ENCODE results near the gene KIF3B. TPM values are rescaled to one million over a fixed set of nuclear protein-coding genes. Genes with fewer than 3 reads are reported as not detected.
"Not testable (repeated sequence)": the region's sequence is repeated elsewhere in the genome, so short reads cannot be mapped to it uniquely, and the experiment has no call there.

The KIF3B gene
- total RNA-seq, 1 donor from 2014 or later = 16.9 TPM

GRCh38 chr20:32291166-32291565 is 13.7 kb downstream of the KIF3B start:
- intact Hi-C loops (cut with micrococcal nuclease) = no loop called here

GRCh38 chr20:32292548-32292947 is 15.1 kb downstream of the KIF3B start:
- intact Hi-C loops (cut with micrococcal nuclease) = no loop called here

GRCh38 chr20:32294071-32294470 is 16.6 kb downstream of the KIF3B start:
- intact Hi-C loops (cut with micrococcal nuclease) = no loop called here

GRCh38 chr20:32296412-32296811 is 19.0 kb downstream of the KIF3B start:
- intact Hi-C loops (cut with micrococcal nuclease) = no loop called here

DNA sequence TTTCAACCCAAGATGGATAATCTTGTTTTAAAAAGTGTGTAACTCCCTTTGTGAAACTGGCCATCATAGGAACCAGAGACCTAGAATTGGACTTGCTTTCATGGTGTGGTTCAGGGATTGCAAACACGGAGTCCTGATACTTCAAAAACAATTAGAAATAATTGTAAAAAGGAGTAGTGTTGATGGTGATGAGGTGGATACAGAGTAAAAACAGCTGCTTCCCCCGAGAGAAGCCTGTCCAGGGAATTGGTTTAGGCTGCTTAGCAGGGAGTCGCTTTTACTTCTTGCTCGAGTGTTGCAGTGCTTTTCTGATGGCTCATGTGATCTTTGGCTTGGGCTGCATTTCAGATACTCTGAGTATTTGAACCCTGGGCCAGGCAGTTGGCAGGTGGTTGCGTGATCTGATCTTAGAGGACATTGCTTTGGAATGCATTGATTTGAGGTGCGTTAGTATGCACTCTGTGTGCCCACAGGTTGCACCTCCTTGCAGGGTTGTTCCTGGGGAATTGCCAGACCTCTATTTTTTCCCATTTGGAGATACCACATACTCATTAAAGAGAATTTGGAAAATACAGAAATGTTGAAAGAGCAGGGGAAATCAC is 19.5 kb downstream of the KIF3B start:
- intact Hi-C loops (cut with micrococcal nuclease) = no loop called here

GRCh38 chr20:32297439-32297838 is 20.0 kb downstream of the KIF3B start:
- intact Hi-C loops (cut with micrococcal nuclease) = no loop called here

- intact Hi-C loops (cut with micrococcal nuclease) = no loop called here
Measured at GRCh38 chr20:32300647-32301046, 23.2 kb downstream of the KIF3B start.

GRCh38 chr20:32301719-32302506 is 24.5 kb downstream of the KIF3B start:
- intact Hi-C loops (cut with micrococcal nuclease) = no loop called here

- intact Hi-C loops (cut with micrococcal nuclease) = no loop called here
Measured at GRCh38 chr20:32302507-32302872, 25.0 kb downstream of the KIF3B start.

DNA sequence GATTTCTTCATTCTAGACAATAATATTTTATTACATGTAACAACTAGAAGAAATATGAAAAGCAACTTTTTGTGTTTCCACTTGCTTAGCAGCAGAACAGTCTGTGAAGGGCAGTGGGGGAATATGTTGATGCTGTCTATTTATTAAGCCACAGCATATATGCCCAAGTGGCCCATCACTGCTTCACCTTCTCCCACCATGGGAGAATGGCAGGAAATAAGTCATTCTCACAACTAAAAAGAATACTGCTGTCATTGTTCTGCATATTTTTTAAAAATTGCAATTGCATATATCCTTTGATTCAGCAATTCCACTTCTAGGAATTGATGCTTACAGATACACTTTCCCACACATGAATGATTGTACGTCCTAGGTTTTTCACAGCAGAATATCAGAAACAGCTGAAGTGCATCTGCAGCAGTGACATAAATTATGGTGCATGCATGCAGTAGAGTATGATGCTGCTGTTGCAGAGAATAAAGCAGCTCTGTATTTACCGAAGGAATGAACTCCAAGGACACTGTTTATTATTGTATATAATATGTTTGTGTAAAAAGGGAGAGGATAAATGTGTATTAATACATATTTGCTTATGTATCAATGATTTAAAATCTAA is 26.8 kb downstream of the KIF3B start:
- intact Hi-C loops (cut with micrococcal nuclease) = no loop called here

DNA sequence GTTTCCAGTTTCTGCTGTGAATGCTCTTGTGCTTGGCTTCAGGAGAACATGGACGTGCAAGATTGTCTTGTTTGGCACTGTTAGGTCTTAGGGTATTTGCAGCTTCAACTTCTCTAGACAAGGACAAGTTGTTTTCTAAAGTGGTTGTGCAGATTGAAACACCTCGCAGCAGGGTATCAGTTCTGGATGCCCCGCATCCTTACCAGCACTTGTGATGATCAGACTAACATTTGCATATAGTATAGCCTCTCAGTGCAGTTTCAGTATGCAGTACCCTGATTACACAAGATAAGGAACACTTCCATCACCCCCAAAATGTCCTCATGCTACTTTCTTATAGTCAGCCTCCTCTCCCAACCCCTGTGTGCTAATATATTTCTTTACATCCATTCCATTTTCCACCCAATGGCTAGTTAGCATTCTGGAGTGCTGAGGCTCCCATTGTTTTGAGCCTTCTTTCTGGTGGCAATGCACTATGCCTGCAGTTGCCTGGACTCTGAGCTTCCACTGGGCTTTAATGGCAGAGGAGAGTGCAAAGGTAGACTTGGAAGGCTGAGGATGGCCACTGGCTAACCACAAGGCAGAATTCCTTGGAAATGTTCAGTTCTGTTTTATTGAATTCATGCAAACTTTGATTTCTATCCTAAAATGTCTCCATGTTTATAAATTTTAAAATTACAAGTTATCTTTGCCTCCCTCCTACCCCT is 35.4 kb downstream of the KIF3B start:
- intact Hi-C loops (cut with micrococcal nuclease) = no loop called here

DNA sequence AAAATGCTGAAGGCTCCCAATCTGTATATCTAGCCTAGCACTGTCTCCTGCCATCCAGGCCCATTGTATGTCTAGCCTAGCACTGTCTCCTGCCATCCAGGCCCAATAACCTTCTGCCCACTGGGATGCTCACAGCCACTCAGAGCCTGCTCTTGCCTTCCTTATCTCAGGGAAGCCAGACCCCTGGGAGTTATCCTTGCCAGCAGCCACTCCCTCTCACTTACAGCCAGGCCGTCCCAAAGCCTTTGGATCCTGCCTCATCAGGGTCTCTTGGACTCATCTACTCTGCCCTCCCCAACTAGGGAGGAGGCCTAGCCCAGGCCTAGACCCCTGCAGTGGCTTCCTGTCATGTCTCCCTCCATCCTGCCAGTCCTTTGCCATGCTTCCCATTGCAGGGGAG is 37.3 kb downstream of the KIF3B start:
- intact Hi-C loops (cut with micrococcal nuclease) = no loop called here

DNA sequence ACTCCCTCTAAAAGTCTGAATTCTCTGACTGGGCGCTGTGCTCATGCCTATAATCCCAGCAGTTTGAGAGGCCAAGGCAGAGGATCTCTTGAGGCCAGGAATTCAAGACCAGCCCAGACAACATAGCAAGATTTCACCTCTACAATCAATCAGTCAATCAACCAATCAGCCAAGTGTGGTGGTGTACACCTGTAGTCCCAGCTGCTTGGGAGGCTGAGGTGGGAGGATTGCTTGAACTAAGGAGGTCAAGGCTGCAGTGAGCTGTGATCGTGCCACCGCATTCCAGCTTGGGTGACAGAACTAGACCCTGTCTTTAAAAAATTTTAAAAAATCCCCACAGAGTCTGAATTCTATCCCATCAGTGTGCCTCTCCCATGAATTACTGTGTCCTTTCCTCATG is 37.9 kb downstream of the KIF3B start:
- intact Hi-C loops (cut with micrococcal nuclease) = no loop called here

- intact Hi-C loops (cut with micrococcal nuclease) = no loop called here
Measured at GRCh38 chr20:32315891-32316290, 38.4 kb downstream of the KIF3B start.

GRCh38 chr20:32316667-32317066 is 39.2 kb downstream of the KIF3B start:
- intact Hi-C loops (cut with micrococcal nuclease) = no loop called here

GRCh38 chr20:32319100-32319499 is 41.6 kb downstream of the KIF3B start:
- intact Hi-C loops (cut with micrococcal nuclease) = no loop called here

DNA sequence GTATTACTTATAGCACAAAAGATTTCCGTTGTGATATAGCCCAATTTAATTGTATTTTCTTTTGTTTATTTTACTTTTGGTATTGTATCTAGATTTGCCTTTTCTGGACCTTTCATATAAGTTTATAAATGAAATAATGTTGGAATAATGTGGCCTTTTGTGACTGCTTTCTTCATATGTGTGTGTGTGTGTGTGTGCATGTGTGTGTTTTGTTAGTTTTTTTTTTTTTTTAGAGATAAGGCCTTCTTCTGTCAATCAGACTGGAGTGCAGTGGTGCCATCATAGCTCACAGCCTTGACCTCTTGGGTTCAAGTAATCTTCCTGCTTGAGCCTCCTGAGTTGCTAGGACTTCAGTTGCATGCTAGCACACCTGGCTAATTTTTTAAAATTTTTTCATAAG is 42.9 kb downstream of the KIF3B start:
- intact Hi-C loops (cut with micrococcal nuclease) = no loop called here

GRCh38 chr20:32321390-32321789 is 43.9 kb downstream of the KIF3B start:
- intact Hi-C loops (cut with micrococcal nuclease) = no loop called here

- intact Hi-C loops (cut with micrococcal nuclease) = not testable (repeated sequence)
Measured at GRCh38 chr20:32322260-32322659, 44.8 kb downstream of the KIF3B start.

- intact Hi-C loops (cut with micrococcal nuclease) = not testable (repeated sequence)
Measured at GRCh38 chr20:32323761-32324160, 46.3 kb downstream of the KIF3B start.

GRCh38 chr20:32325706-32326503 is 48.5 kb downstream of the KIF3B start:
- intact Hi-C loops (cut with micrococcal nuclease) = no loop called here
